SJCRH30 (cell line): ENCODE measurements around the gene ENTPD2. TPM values are rescaled to one million over a fixed set of nuclear protein-coding genes. Genes with fewer than 3 reads are reported as not detected.

Experiments used
- DNase-seq, 2 experiments: peaks; one replicate each; pipeline ENCODE4 v3.0.0-alpha.2; 2015 to 2020
- H3K27ac ChIP-seq: fragments of 250-450 bp; sonication (Bioruptor Pico); 2 replicates; pipeline ENCODE4 v1.5.1; 2020; ENCODE audit warnings: mild to moderate bottlenecking, moderate library complexity
- H3K27me3 ChIP-seq: fragments of 250-450 bp; sonication (Bioruptor Pico); 2 replicates; pipeline ENCODE4 v1.5.1; 2020; ENCODE audit warnings: mild to moderate bottlenecking, moderate library complexity
- H3K36me3 ChIP-seq: fragments of 250-450 bp; sonication (Bioruptor Pico); 2 replicates; pipeline ENCODE4 v1.5.1; 2020; ENCODE audit warnings: mild to moderate bottlenecking, moderate library complexity
- H3K4me1 ChIP-seq: fragments of 250-450 bp; sonication (Bioruptor Pico); 2 replicates; pipeline ENCODE4 v1.5.1; 2020; ENCODE audit warnings: mild to moderate bottlenecking, moderate library complexity
- H3K4me3 ChIP-seq: fragments of 250-450 bp; sonication (Bioruptor Pico); 2 replicates; pipeline ENCODE4 v1.5.1; 2020; ENCODE audit warnings: mild to moderate bottlenecking, moderate library complexity
- H3K9me3 ChIP-seq: fragments of 250-450 bp; sonication (Bioruptor Pico); replicated peaks from 2 replicates; pipeline ENCODE4 v1.5.1; 2020; ENCODE audit warnings: mild to moderate bottlenecking, moderate library complexity
- total RNA-seq: library from RNA; depleted of rRNA; stranded (reverse); fragments of >200 nt; shearing (Covaris generic); gene quantifications from 2 replicates; pipeline ENCODE4 v1.2.3, GENCODE V29; 2014; rRNA removed

The ENTPD2 gene
- total RNA-seq, result 1.9 and 2.0 TPM in 2 replicates

GRCh38 chr9:137053944-137054931, at the start of gene ENTPD2:
Gene ENTPD2, minus strand, starts transcription at chr9:137054061. Its CDS starts 64 bp downstream, at chr9:137053997.
- Histone ChIP-seq H3K36me3 (no peaks in the 10 kb centered on the region), H3K27me3 (no peaks in the 10 kb centered on the region), H3K4me3 (peak within 1 kb of the TSS; percentile 33)

GRCh38 chr9:137103206-137103999, 49.5 kb upstream of the ENTPD2 start:
- no peak overlapping the region for H3K27ac ChIP-seq
- H3K27me3 ChIP-seq, result no peaks in the 10 kb centered on the region
- peaks cover 67% of the 10 kb centered on the region for H3K36me3 ChIP-seq
- H3K4me1 ChIP-seq, result no peaks in the 10 kb centered on the region
- H3K4me3 ChIP-seq, result no peak overlapping the region
- DNase-seq, result no peak
- 0 out of 2 replicates have a peak, but pooled peaks cover 2% of the 10 kb centered on the region for H3K9me3 ChIP-seq

More at GRCh38 chr9:137053944-137054931, at the start of gene ENTPD2:
- peak within 1 kb of the TSS; percentile 80 for H3K27ac ChIP-seq
- DNase-seq, result peak in 1 of 2 experiments; percentile 43
- no peaks in the 10 kb centered on the region for H3K9me3 ChIP-seq
- H3K4me1 ChIP-seq, result peaks cover 49% of the 10 kb centered on the region

GRCh38 chr9:137099231-137099630, 45.4 kb upstream of the ENTPD2 start:
- 0 out of 2 replicates have a peak, but pooled peaks cover 2% of the 10 kb centered on the region for H3K9me3 ChIP-seq
- DNase-seq, result no peak
- no peaks in the 10 kb centered on the region for H3K4me1 ChIP-seq
- no peak overlapping the region for H3K4me3 ChIP-seq
- H3K27me3 ChIP-seq, result no peaks in the 10 kb centered on the region
- peaks cover 49% of the 10 kb centered on the region for H3K36me3 ChIP-seq
- H3K27ac ChIP-seq, result no peak overlapping the region

GRCh38 chr9:137097761-137098462, 44.1 kb upstream of the ENTPD2 start:
- peaks cover 42% of the 10 kb centered on the region for H3K36me3 ChIP-seq

GRCh38 chr9:137096785-137097546, 43.1 kb upstream of the ENTPD2 start:
- no peak overlapping the region for H3K27ac ChIP-seq
- no peak for DNase-seq
- H3K4me1 ChIP-seq, result no peaks in the 10 kb centered on the region
- H3K4me3 ChIP-seq, result no peak overlapping the region
- H3K9me3 ChIP-seq, result 0 out of 2 replicates have a peak, but pooled peaks cover 2% of the 10 kb centered on the region
- H3K27me3 ChIP-seq, result no peaks in the 10 kb centered on the region
- peaks cover 41% of the 10 kb centered on the region for H3K36me3 ChIP-seq

More at GRCh38 chr9:137097761-137098462, 44.1 kb upstream of the ENTPD2 start:
- 0 out of 2 replicates have a peak, but pooled peaks cover 2% of the 10 kb centered on the region for H3K9me3 ChIP-seq
- no peak overlapping the region for H3K4me3 ChIP-seq
- DNase-seq, result no peak
- no peak overlapping the region for H3K27ac ChIP-seq
- H3K27me3 ChIP-seq, result no peaks in the 10 kb centered on the region
- no peaks in the 10 kb centered on the region for H3K4me1 ChIP-seq

GRCh38 chr9:137095664-137096517, 42.0 kb upstream of the ENTPD2 start:
- H3K27ac ChIP-seq, result no peak overlapping the region
- H3K4me1 ChIP-seq, result no peaks in the 10 kb centered on the region
- peaks cover 30% of the 10 kb centered on the region for H3K36me3 ChIP-seq
- H3K4me3 ChIP-seq, result no peak overlapping the region
- H3K9me3 ChIP-seq, result no peaks in the 10 kb centered on the region
- H3K27me3 ChIP-seq, result no peaks in the 10 kb centered on the region
- DNase-seq, result no peak

GRCh38 chr9:137089232-137089947, 35.5 kb upstream of the ENTPD2 start:
- Histone ChIP-seq H3K27me3 (no peaks in the 10 kb centered on the region), H3K4me1 (peaks cover 8% of the 10 kb centered on the region; the same call in 1 of the 2 replicates), H3K27ac (no peak overlapping the region), H3K4me3 (no peak overlapping the region), H3K9me3 (no peaks in the 10 kb centered on the region), H3K36me3 (no peaks in the 10 kb centered on the region; the same call in 1 of the 2 replicates)
- no peak for DNase-seq

- DNase-seq, result no peak
- H3K4me1 ChIP-seq, result peaks cover 19% of the 10 kb centered on the region
- H3K27ac ChIP-seq, result no peak overlapping the region
- no peak overlapping the region for H3K4me3 ChIP-seq
- no peaks in the 10 kb centered on the region for H3K9me3 ChIP-seq
- H3K27me3 ChIP-seq, result no peaks in the 10 kb centered on the region
- no peaks in the 10 kb centered on the region for H3K36me3 ChIP-seq
These were observed 34.3 kb upstream of the ENTPD2 start for GRCh38 chr9:137088121-137088520.

- peak overlapping the region; percentile 77 for H3K4me3 ChIP-seq
- DNase-seq, result no peak
- no peaks in the 10 kb centered on the region for H3K27me3 ChIP-seq
- H3K27ac ChIP-seq, result peak overlapping the region; percentile 27; the same call in 1 of the 2 replicates
- no peaks in the 10 kb centered on the region for H3K9me3 ChIP-seq
- H3K4me1 ChIP-seq, result peaks cover 24% of the 10 kb centered on the region
- no peaks in the 10 kb centered on the region for H3K36me3 ChIP-seq
These were observed 33.6 kb upstream of the ENTPD2 start for GRCh38 chr9:137087409-137087925.

GRCh38 chr9:137086531-137087408, 32.9 kb upstream of the ENTPD2 start, which contains the start of gene MAN1B1:
Gene MAN1B1, plus strand, starts transcription at chr9:137086985. Its CDS starts 15 bp downstream, at chr9:137087000.
- peak within 1 kb of the TSS; percentile 77 for H3K4me3 ChIP-seq
- H3K4me1 ChIP-seq, result peaks cover 24% of the 10 kb centered on the region
- H3K27ac ChIP-seq, result peak within 1 kb of the TSS; percentile 74
- no peaks in the 10 kb centered on the region for H3K36me3 ChIP-seq
- peak; percentile 99 to 100 for DNase-seq
- H3K27me3 ChIP-seq, result no peaks in the 10 kb centered on the region
- H3K9me3 ChIP-seq, result no peaks in the 10 kb centered on the region

- Histone ChIP-seq H3K27ac (peak overlapping the region; percentile 74), H3K27me3 (no peaks in the 10 kb centered on the region), H3K4me3 (peak overlapping the region; percentile 77), H3K4me1 (peaks cover 24% of the 10 kb centered on the region), H3K36me3 (no peaks in the 10 kb centered on the region), H3K9me3 (no peaks in the 10 kb centered on the region)
- peak; percentile 57 to 64 for DNase-seq
These were observed 32.2 kb upstream of the ENTPD2 start for GRCh38 chr9:137085920-137086530.
